Breast epithelium (tissue), 3 donors: ENCODE data around the gene FAIM2.

Experiments used
- CTCF ChIP-seq, 3 donors: fragments of 450-650 bp; IDR thresholded peaks; one replicate each; pipeline ENCODE4 v1.5.1; 2016 to 2017; ENCODE audit warnings: antibody characterized with exemption in 3 of 3, mild to moderate bottlenecking in 3 of 3, moderate library complexity in 3 of 3
- POLR2AphosphoS5 ChIP-seq, 3 donors: sonication (generic); formaldehyde crosslinking; IDR thresholded peaks; one replicate each; pipeline ENCODE4 v1.6.1; 2017; ENCODE audit warnings: antibody characterized with exemption in 3 of 3

- TF ChIP-seq POLR2AphosphoS5 (IDR thresholded peaks at IDR 0.05) (no peak), CTCF (IDR thresholded peaks at IDR 0.05) (no peak)
Measured at GRCh38 chr12:49885118-49885517, 18.6 kb downstream of the FAIM2 start.
